Activated T-helper 2 cell treated with anti-CD3 and anti-CD28 coated beads, Interferon-gamma antibody, Interleukin-2, Interleukin-4, amounts not matched to agents 10 μg/mL and 5 μg/mL and 100 μg/mL, durations not matched to agents 14 hours and 24 hours and 36 hours (primary cell): Measurements from ENCODE around the gene GABRA5. TPM values are rescaled to one million over a fixed set of nuclear protein-coding genes. Genes with fewer than 3 reads are reported as not detected.

Experiments used
- DNase-seq: peaks from one replicate; pipeline ENCODE4 v3.0.0; 2021; ENCODE audit warnings: low spot score
- H3K27ac Mint-ChIP-seq: one replicate; pipeline ENCODE4 v1.8.0; 2021; ENCODE audit warnings: mixed read lengths
- H3K27me3 Mint-ChIP-seq: one replicate; pipeline ENCODE4 v1.8.0; 2021; ENCODE audit warnings: low read depth, mixed read lengths
- H3K36me3 Mint-ChIP-seq: one replicate; pipeline ENCODE4 v1.8.0; 2021; ENCODE audit warnings: low read depth, mixed read lengths
- H3K4me1 Mint-ChIP-seq: one replicate; pipeline ENCODE4 v1.8.0; 2021; ENCODE audit warnings: low read depth, mixed read lengths
- H3K4me3 Mint-ChIP-seq: one replicate; pipeline ENCODE4 v1.8.0; 2021; ENCODE audit warnings: low read depth, mild to moderate bottlenecking, moderate library complexity, mixed read lengths
- H3K9me3 Mint-ChIP-seq: one replicate; pipeline ENCODE4 v1.8.0; 2021; ENCODE audit warnings: mixed read lengths
- intact Hi-C: fragments of 100-400 bp; cut with micrococcal nuclease; formaldehyde crosslinking; loops from one replicate; pipeline ENCODE4 v1.15.1; 2023
- total RNA-seq: library from RNA; stranded (reverse); gene quantifications from 2 replicates; pipeline ENCODE4 v1.2.3, GENCODE V29; 2022

The GABRA5 gene
- total RNA-seq, 1 donor from 2014 or later = not detected

GRCh38 chr15:26996250-26996649, 129.4 kb downstream of the GABRA5 start:
- H3K36me3 Mint-ChIP-seq = no peaks in the 10 kb centered on the region
- no peaks in the 10 kb centered on the region for H3K4me1 Mint-ChIP-seq
- intact Hi-C loops = no loop called here
- H3K4me3 Mint-ChIP-seq = no peak overlapping the region
- peaks cover 49% of the 10 kb centered on the region for H3K9me3 Mint-ChIP-seq
- H3K27ac Mint-ChIP-seq = no peak overlapping the region
- no peak for DNase-seq
- no peaks in the 10 kb centered on the region for H3K27me3 Mint-ChIP-seq

Other genes with a start within 250 kb of the GABRA5 start
- not detected in 2 replicates for gene GABRB3, start 94.0 kb upstream of the GABRA5 start, total RNA-seq
- not detected in 2 replicates for gene GABRG3, start 104.1 kb downstream of the GABRA5 start, total RNA-seq